HG03378 (cell line): ENCODE measurements around the gene CLIC3.
"Not testable (repeated sequence)": the region's sequence is repeated elsewhere in the genome, so short reads cannot be mapped to it uniquely, and the experiment has no call there.

Experiments
- ATAC-seq: cut with Tn5 transposase; IDR thresholded peaks from one replicate; pipeline ENCODE4 v1.9.1; 2021; ENCODE audit warnings: mild to moderate bottlenecking, moderate library complexity; ENCODE audit not compliant: unreplicated experiment

CLIC3 gene

GRCh38 chr9:137017791-137018497 is 21.6 kb upstream of the CLIC3 start:
- no peak for ATAC-seq

DNA sequence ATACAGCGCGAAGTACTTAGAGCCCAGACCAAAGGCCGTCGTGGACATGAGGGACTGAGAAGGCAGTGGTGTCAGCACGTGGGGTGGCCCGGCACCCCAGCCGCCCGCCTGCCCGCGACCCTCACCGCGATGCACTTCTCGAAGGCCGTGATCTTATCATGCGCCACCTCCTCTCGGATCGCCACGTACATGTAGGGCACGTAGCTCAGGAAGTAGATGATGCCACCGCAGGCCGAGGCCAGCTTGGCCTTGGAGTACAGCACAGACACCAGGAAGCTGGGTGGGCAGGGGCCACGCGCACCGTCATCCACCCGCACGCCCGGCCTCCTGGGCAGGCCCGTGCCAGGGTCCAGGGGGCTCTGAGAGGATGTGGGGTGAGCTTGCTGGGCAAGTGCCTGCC is 20.7 kb upstream of the CLIC3 start:
- ATAC-seq: no peak

- ATAC-seq: no peak
Measured at GRCh38 chr9:137016436-137016835, 20.1 kb upstream of the CLIC3 start.

GRCh38 chr9:137015976-137016375 is 19.6 kb upstream of the CLIC3 start:
- no peak for ATAC-seq

DNA sequence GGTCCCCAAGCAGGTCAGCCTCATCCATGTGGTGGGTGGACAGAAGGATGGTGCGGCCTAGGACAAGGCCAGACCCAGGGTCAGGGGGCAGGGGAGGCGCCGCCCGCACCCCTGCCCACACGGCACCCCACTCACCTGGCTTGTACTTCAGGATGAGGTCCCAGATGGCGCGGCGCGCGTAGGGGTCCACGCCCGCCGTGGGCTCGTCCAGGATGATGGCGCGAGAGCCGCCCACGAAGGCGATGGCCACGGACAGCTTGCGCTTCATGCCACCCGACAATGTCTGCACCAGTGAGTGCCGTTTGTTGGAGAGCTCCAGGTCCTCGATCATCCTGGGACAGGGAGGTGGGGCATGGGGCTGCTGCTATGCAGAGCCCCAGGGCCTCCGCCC is 19.2 kb upstream of the CLIC3 start:
- no peak for ATAC-seq

- no peak for ATAC-seq
Measured at GRCh38 chr9:137014776-137015539, 18.6 kb upstream of the CLIC3 start.

GRCh38 chr9:137014166-137014565 is 17.8 kb upstream of the CLIC3 start:
- no peak for ATAC-seq

DNA sequence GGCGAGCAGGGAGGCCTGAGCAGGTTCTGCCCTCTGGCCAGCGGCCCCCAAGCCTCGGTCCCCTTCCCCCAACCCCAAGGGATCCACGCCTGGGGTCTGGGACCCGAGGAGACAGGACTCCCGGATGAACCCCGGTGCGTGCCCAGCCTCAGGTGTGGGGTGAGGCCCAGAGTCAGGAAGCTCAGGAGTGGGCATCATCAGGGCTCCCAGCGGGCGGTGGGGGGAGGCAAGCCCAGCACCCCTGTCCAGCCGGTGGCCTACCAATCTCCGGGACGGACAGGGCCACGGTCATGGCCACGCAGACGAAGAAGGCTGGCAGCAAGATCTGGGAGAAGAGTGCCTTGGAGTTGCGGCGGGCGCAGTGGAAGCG is 17.2 kb upstream of the CLIC3 start:
- ATAC-seq: no peak

DNA sequence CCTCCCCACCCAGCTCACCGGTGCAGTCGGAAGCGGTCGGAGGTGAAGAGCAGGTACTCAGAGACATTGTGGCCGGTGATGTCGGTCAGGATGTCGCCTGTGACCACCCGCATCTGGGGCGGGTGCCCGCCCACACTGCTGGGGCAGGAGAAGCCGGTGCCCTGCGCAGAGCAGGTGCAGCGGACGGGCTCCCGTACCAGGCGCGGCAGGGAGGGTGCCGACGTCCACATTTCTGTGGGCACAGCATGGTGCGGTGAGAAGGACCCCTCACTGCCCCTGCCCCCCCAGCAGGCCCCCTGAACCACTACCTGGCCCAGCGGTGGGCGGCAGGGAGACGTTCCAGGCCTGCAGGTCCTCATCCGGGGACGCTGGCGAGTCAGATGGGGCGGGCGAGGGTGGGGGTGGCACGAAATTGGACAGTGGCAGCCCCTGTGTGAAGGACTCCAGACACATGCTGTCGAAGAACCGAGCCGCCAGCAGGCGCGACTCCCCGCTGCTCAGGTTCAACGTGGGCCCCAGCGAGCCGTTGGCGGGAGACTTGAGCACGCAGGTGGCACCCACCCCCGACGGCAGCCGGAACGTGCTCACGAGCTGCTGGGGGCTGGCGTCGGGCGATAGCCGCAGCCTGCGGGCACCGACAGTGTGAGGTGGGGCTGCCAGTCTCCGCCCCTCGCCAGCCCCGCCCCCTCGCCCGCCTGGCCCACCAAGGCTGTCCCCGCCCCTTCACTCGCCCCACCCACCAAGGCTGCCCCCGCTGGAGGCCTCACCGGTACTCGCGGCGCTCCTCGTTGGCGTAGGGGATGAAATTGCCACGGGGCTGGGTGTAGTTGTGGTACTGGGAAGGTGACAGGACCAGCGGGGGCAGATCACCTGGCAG is 16.6 kb upstream of the CLIC3 start:
- no peak for ATAC-seq

DNA sequence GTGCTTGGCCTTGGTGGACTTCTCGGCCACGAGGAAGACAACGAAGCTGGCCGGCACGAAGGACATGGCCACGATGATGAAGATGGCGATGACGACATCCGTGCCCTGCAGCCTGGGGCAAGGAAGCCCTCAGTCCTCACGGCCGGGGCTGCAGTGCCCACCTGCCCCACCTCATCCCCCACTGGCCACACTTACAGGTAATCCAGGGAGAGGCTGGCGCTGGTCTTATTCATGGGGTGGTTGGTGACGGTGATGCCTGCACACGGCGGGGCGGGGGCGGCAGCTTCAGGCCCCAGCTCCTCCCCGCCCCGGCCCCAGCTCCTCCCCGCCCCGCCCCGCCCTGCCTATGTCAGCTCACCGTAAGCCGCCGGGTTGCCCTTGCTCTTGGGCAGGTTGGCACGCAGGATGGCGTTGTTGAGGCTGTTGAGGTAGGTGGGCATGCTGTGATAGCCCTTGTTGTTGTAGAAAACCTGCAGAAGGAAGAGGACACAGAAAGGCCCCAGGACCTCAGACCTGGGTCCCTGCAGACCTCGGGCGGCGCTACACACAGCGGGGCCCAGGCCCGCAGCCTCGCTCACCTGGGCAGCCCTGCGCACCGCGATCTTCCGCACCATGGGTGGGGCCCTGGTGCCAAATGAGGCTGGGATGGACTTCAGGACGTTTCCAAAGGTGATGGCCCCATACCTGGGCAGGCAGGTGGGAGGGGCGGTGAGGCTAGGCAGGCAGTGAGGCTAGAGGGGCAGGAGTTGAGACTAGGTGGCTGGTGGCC is 15.7 kb upstream of the CLIC3 start:
- no peak for ATAC-seq

DNA sequence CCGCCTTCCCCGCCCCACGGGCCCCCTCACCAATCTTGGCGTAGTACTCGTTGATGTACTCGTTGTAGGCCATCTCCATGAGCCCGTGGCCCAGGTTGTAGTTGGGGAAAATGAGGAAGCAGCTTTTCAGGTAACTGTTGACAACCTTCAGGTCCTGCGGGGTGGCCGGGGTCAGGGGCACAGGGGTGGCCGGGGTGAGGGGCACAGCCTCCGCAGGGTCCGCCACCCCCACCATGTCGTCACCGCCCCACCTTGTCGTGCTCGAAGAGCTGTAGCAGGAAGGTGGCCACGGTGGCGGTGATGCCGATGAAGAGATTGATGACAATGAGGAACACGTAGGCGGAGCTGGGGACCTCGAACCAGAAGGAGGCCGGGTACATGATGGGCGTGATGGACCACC is 14.8 kb upstream of the CLIC3 start:
- ATAC-seq: no peak

DNA sequence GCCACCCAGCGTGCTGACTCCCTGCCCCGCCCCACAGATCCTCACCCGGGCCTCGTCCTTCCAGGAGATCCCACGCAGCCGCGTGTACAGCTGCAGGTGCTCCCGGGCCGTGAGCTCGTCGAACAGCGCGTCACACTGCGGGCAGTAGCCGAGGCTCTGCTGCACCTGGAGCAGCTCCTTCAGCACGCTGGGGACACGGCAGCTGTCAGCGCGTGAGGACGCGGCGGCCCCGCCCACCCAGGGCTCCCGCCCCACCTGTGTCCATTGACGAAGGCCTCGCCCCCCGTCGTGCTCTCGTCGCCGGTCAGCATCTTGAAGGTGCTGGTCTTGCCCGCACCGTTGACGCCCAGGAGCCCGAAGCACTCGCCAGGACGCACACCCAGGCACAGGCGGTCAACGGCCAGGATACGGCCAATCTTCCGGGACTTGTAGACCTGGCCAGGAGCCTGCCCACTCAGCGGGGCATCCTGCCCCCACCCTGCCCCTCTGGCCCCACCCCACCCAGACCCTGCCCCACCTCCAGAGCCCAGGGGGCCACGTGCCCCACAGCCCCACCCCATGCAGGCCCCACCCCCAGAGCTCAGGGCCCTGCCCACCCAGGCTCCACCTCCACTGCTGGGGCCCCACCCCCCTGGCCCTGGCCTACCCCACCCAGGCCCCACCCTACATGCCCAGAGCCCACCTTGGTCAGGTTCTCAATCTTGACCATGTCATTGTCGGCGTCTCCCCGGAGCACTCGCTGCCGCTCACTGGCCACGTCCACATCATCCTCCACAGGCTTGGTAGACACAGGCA is 13.8 kb upstream of the CLIC3 start:
- ATAC-seq: no peak

- ATAC-seq: no peak
Measured at GRCh38 chr9:137009217-137009616, 12.8 kb upstream of the CLIC3 start.

GRCh38 chr9:137008312-137008711 is 11.9 kb upstream of the CLIC3 start:
- ATAC-seq: no peak

GRCh38 chr9:137007816-137008270 is 11.5 kb upstream of the CLIC3 start:
- ATAC-seq: no peak

- no peak for ATAC-seq
Measured at GRCh38 chr9:137007108-137007815, 10.9 kb upstream of the CLIC3 start.

DNA sequence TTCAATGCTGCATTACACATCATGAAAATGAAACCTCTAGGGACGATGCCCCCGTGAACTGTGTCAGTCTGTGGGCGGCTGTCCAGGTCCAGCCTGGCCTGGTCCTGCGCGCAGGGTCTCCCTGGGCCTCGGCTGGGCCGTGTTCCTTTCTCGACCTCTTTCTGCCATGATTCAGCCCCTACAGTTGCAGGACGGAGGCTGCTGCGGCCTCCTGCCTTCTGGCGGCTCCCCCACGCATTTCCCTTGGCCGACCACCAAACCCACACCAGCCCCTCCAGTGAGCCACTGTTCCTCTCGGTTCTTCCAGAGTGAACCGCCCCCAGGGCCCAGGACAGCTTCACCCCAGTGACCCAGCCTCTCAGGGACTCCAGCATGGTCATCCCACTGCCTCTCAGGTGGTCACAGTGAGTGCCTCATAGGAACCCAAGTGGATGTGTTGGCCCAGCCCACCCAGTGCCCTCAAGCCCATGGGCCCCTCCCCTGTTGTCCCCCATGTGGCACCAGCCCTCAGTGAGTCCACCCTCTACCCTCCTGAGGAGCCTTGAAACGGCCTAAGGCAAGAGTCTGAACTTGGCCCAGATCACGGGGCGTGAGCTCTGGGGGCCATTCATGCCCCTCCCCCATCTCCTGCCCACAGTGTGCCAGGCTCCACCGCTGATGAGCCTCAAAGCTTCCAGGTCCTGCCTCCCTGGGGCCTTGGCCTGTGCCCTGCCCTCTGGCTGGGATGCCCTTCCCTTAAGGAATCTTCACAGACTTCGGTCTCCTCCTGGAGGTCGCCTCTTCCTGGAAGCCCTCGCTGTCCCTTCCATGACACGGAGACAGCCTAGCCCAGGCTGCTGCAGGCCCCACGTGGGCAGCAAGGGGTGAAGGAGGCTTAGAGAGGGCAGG is 10.0 kb upstream of the CLIC3 start:
- ATAC-seq: no peak

DNA sequence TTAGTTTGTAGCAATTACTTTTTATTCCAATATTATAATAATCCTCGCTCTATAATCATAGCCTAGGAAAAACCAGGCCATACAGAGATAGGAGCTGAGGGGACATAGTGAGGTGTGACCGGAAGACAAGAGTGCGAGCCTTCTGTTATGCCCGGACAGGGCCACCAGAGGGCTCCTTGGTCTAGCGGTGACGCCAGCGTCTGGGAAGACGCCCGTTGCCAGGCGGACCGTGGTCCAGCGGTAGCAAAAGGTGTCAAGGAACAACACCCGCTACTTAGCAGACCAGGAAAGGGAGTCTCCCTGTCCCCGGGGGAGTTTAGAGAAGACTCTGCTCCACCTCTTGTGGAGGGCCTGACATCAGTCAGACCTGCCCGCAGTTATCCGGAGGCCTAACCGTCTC is 7.9 kb upstream of the CLIC3 start:
- not testable (repeated sequence) for ATAC-seq
